Heart left ventricle (tissue), 16 donors: Measurements from ENCODE around the gene LPO. TPM values are rescaled to one million over a fixed set of nuclear protein-coding genes. Genes with fewer than 3 reads are reported as not detected.

Source experiments
- ATAC-seq, 4 donors: fragments of 200-7000 bp; cut with Tn5 transposase; one replicate each; pipeline ENCODE4 v1.9.1; 2020 to 2022; ENCODE audit warnings: moderate library complexity in 4 of 4, mild to moderate bottlenecking in 3 of 4, moderate number of reproducible peaks in 1 of 4
- DNase-seq, 5 donors: peaks; one replicate each; pipeline ENCODE4 v3.0.0-alpha.2; 2020
- H3K27ac ChIP-seq, 12 donors: fragments of 200-600 bp; sonication (generic) in 4 of 12; one replicate each; pipeline versions ENCODE4 v1.5.0 to v1.8.0; 2016 to 2022; ENCODE audit warnings: mild to moderate bottlenecking in 2 of 12
- H3K27me3 ChIP-seq, 9 donors: fragments of 200-600 bp; sonication (generic) in 2 of 9; one replicate each; pipeline versions ENCODE4 v1.5.1 to v1.8.0; 2016 to 2022; ENCODE audit warnings: mild to moderate bottlenecking in 3 of 9
- H3K36me3 ChIP-seq, 9 donors: fragments of 200-600 bp; sonication (generic) in 2 of 9; one replicate each; pipeline versions ENCODE4 v1.5.0 to v1.8.0; 2018 to 2022; ENCODE audit warnings: mild to moderate bottlenecking in 2 of 9
- H3K4me1 ChIP-seq, 12 donors: fragments of 200-600 bp; sonication (generic) in 4 of 12; one replicate each; pipeline versions ENCODE4 v1.5.0 to v1.8.0; 2016 to 2022; ENCODE audit warnings: mild to moderate bottlenecking in 3 of 12
- H3K4me3 ChIP-seq, 12 donors: fragments of 200-600 bp; sonication (generic) in 4 of 12; one replicate each; pipeline versions ENCODE4 v1.5.0 to v1.8.0; 2017 to 2022; ENCODE audit warnings: mild to moderate bottlenecking in 9 of 12, moderate library complexity in 4 of 12
- H3K9me3 ChIP-seq, 12 donors: fragments of 200-600 bp; sonication (generic) in 4 of 12; one replicate each; pipeline versions ENCODE4 v1.5.0 to v1.8.0; 2016 to 2022; ENCODE audit warnings: mild to moderate bottlenecking in 1 of 12
- CTCF ChIP-seq, 12 donors: fragments of 200-600 bp; sonication (generic) in 4 of 12; IDR thresholded peaks; one replicate each; pipeline versions ENCODE4 v1.5.0 to v1.8.0; 2018 to 2022; ENCODE audit warnings: antibody characterized with exemption in 12 of 12, mild to moderate bottlenecking in 5 of 12
- POLR2A ChIP-seq, 2 donors: fragments of 450-650 bp; IDR thresholded peaks; one replicate each; pipeline ENCODE4 v1.6.1; 2017; ENCODE audit warnings: antibody characterized with exemption in 2 of 2, mild to moderate bottlenecking in 2 of 2, moderate library complexity in 2 of 2
- WGBS, 4 donors: extraction: QIAGEN DNeasy Blood & Tissue Kit in 2 of 4; methylation state at CpG; one replicate each; pipeline versions ENCODE4 v1.1.5 to v1.1.7; 2013 to 2018; 5-methylcytosine and 5-hydroxymethylcytosine counted together
- intact Hi-C, 10 donors: fragments of 100-400 bp; cut with DNase I; formaldehyde crosslinking; loops; one replicate each; pipeline versions ENCODE4 v1.11.1 to v1.14.2; 2022
- polyA plus RNA-seq, 2 donors: library from polyadenylated mRNA; stranded (reverse); fragments of 200-250 nt; gene quantifications; one replicate each; pipeline ENCODE4 v1.2.3, GENCODE V29; 2013
- total RNA-seq, 9 donors: library from RNA; depleted of rRNA in 2 of 9; stranded (reverse); fragments of >200 nt in 2 of 9; fragmentation: NEBNext Ultra II Directional in 3 of 9; extraction: Animal tissue kit (Norgen Biotek cat#: 25700) in 3 of 9; gene quantifications; one replicate each; pipeline versions ENCODE4 v1.1.0 to v1.2.4, GENCODE V29; 2016 to 2023
- donor health status: ischemic (EF 13 %, LVEDD 7.1; RV severe dilation, severe dysfunction).
- donor health status: healthy with polysubstance abuse.
- donor health status: DM: no; HTN: yes; CAD: no.
- donor health status: DM: no; HTN: no; CAD: no.
- donor health status: ischemic (EF 25% LVEDD 6.9; RV normal size, moderate dysfunction).
- donor health status: ischemic (EF 25% LVEDD 5.7; RV mildly dilated, moderate dysfunction).
- donor health status: healthy.
- donor health status: DM: yes; HTN: yes; CAD: no.
- donor health status: ischemic (EF 35%, LVEDD 5.7; RV mildly dilated, moderate dysfunction).
- donor health status: nonischemic (EF 11% LVEDD 7.7; RV severe dilation, severe dysfunction).
- donor health status: DM: yes; HTN: yes; CAD: no.
- donor health status: PGD.
- donor health status: ischemic (EF 29% LVEDD 5.4; RV normal size, mild dysfunction).
- donor health status: nonischemic (EF 23%, LVEDD 6.1; RV moderate dilation, normal function).

Gene LPO
- total and polyA plus RNA-seq, 11 donors, result not detected

- Histone ChIP-seq H3K4me1 (peaks cover 0 to 3% (median 0%) of the 10 kb centered on the region in 12 donors), H3K4me3 (no peak overlapping the region), H3K36me3 (no peaks in the 10 kb centered on the region), H3K9me3 (no peaks in the 10 kb centered on the region), H3K27me3 (no peaks in the 10 kb centered on the region), H3K27ac (no peak overlapping the region)
- ATAC-seq, result no peak
- intact Hi-C loops, result loop anchor here in 2 of 10 donors (10.0 kb wide), 3 partner anchors 61 to 131 kb away; partner anchors contain the start of gene RNF43 (in 2 of the 2)
- 65 to 71% (median 68%) methylated on average over 7 of the region's 7 CpGs for WGBS, 4 donors
- TF ChIP-seq POLR2A (IDR thresholded peaks at IDR 0.05) (no peak), CTCF (IDR thresholded peaks at IDR 0.05) (no peak)
- peak in 1 of 5 donors; percentile 2 for DNase-seq
These were observed 75.7 kb downstream of the LPO start for GRCh38 chr17:58313815-58314705.

GRCh38 chr17:58314706-58315015 lies 76.3 kb downstream of the LPO start:
- peaks cover 0 to 3% (median 0%) of the 10 kb centered on the region in 12 donors for H3K4me1 ChIP-seq
- peak in 2 of 5 donors; percentile 3 to 20 for DNase-seq
- intact Hi-C loops, result loop anchor here in 4 of 10 donors (5.0 to 10.0 kb wide), 5 partner anchors 60 to 133 kb away; partner anchors contain the start of gene RNF43 (in 3 of the 4)
- no peak for TF ChIP-seq POLR2A (IDR thresholded peaks at IDR 0.05)
- no peak for TF ChIP-seq CTCF (IDR thresholded peaks at IDR 0.05)
- H3K27ac ChIP-seq, result no peak overlapping the region
- 81 to 89% (median 86%) methylated on average over 6 of the region's 6 CpGs for WGBS, 4 donors
- no peaks in the 10 kb centered on the region for H3K36me3 ChIP-seq
- H3K4me3 ChIP-seq, result no peak overlapping the region
- H3K27me3 ChIP-seq, result no peaks in the 10 kb centered on the region
- no peak for ATAC-seq
- no peaks in the 10 kb centered on the region for H3K9me3 ChIP-seq

GRCh38 chr17:58315281-58315711 lies 76.9 kb downstream of the LPO start:
- no peaks in the 10 kb centered on the region for H3K27me3 ChIP-seq
- ATAC-seq (no peak), DNase-seq (peak in 2 of 5 donors; percentile 5 to 47)
- H3K4me3 ChIP-seq, result no peak overlapping the region
- H3K9me3 ChIP-seq, result no peaks in the 10 kb centered on the region
- WGBS, 4 donors, result 89 to 93% (median 90%) methylated on average over 6 of the region's 6 CpGs
- peaks cover 0 to 4% (median 0%) of the 10 kb centered on the region in 9 donors for H3K36me3 ChIP-seq
- H3K4me1 ChIP-seq, result peaks cover 0 to 3% (median 0%) of the 10 kb centered on the region in 12 donors
- intact Hi-C loops, result loop anchor here in 4 of 10 donors (5.0 to 10.0 kb wide), 5 partner anchors 60 to 132 kb away; partner anchors contain the start of gene RNF43 (in 3 of the 4)
- no peak overlapping the region for H3K27ac ChIP-seq
- TF ChIP-seq CTCF (IDR thresholded peaks at IDR 0.05) (no peak), POLR2A (IDR thresholded peaks at IDR 0.05) (no peak)

GRCh38 chr17:58315750-58316149 lies 77.4 kb downstream of the LPO start:
- 87 to 92% (median 90%) methylated on average over 4 of the region's 4 CpGs for WGBS, 4 donors
- Histone ChIP-seq H3K27ac (no peak overlapping the region), H3K9me3 (no peaks in the 10 kb centered on the region), H3K27me3 (no peaks in the 10 kb centered on the region), H3K4me3 (no peak overlapping the region), H3K4me1 (peaks cover 0 to 3% (median 0%) of the 10 kb centered on the region in 12 donors), H3K36me3 (peaks cover 0 to 4% (median 0%) of the 10 kb centered on the region in 9 donors)
- ATAC-seq (no peak), DNase-seq (peak in 1 of 5 donors; percentile 2)
- intact Hi-C loops, result loop anchor here in 4 of 10 donors (5.0 to 10.0 kb wide), 5 partner anchors 59 to 132 kb away; partner anchors contain the start of gene RNF43 (in 3 of the 4)
- TF ChIP-seq POLR2A (IDR thresholded peaks at IDR 0.05) (no peak), CTCF (IDR thresholded peaks at IDR 0.05) (no peak)
